ENCODE measurements around the gene ARHGEF10L.

- no peak for TF ChIP-seq CTCF (conservative IDR thresholded peaks at IDR 0.05; ENCODE audit: low read depth, low read length)
- no peak for TF ChIP-seq EZH2 (IDR thresholded peaks at IDR 0.05; ENCODE audit: borderline replicate concordance, low read depth, low read length, poor library complexity, severe bottlenecking)
Measured at GRCh38 chr1:17717594-17718535, 178.4 kb downstream of the ARHGEF10L start.
